B cell (primary cell): ENCODE data around the gene IQGAP1.

ENCODE experiments used
- EZH2 ChIP-seq: IDR thresholded peaks from 2 replicates; pipeline ENCODE4 v1.6.1; 2012; ENCODE audit warnings: borderline replicate concordance, low read depth, mild to moderate bottlenecking, moderate library complexity, low read length; ENCODE audit not compliant: insufficient read depth, poor library complexity, severe bottlenecking
- TF ChIP-seq, protein P1 (sequence below): fragments of 200-600 bp; IDR thresholded peaks from one replicate; pipeline ENCODE4 v1.8.0; 2022; ENCODE audit warnings: antibody characterized with exemption, mild to moderate bottlenecking

DNA sequence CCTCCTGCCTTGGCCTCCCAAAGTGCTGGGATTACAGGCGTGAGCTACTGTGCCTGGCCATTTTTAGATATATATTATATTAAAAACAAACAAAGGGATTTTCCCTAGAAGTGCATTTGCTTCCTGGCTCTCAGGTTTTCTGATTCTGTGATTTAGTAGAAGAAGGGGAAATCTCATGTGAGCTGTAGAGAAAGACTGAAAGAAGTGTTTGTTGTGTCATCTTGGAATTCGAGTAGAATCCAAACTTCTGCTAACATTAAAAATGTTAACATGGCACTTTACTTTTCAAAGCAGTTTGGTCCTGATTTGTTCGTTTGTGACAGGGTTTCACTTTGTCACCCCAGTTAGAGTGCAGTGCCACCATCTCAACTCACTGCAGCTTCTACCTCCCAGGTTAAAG is 34.9 kb downstream of the IQGAP1 start:
- TF ChIP-seq EZH2: no peak
- TF ChIP-seq, protein P1, sequence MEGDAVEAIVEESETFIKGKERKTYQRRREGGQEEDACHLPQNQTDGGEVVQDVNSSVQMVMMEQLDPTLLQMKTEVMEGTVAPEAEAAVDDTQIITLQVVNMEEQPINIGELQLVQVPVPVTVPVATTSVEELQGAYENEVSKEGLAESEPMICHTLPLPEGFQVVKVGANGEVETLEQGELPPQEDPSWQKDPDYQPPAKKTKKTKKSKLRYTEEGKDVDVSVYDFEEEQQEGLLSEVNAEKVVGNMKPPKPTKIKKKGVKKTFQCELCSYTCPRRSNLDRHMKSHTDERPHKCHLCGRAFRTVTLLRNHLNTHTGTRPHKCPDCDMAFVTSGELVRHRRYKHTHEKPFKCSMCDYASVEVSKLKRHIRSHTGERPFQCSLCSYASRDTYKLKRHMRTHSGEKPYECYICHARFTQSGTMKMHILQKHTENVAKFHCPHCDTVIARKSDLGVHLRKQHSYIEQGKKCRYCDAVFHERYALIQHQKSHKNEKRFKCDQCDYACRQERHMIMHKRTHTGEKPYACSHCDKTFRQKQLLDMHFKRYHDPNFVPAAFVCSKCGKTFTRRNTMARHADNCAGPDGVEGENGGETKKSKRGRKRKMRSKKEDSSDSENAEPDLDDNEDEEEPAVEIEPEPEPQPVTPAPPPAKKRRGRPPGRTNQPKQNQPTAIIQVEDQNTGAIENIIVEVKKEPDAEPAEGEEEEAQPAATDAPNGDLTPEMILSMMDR: no peak
